Epidermal melanocyte (primary cell): ENCODE measurements around the gene CCDC141.
"Not testable (repeated sequence)": the region's sequence is repeated elsewhere in the genome, so short reads cannot be mapped to it uniquely, and the experiment has no call there.

ENCODE experiments used
- DNase-seq: peaks from one replicate; pipeline ENCODE4 v3.0.0; 2011; ENCODE audit warnings: low spot score; ENCODE audit not compliant: insufficient read length

Gene CCDC141, protein sequence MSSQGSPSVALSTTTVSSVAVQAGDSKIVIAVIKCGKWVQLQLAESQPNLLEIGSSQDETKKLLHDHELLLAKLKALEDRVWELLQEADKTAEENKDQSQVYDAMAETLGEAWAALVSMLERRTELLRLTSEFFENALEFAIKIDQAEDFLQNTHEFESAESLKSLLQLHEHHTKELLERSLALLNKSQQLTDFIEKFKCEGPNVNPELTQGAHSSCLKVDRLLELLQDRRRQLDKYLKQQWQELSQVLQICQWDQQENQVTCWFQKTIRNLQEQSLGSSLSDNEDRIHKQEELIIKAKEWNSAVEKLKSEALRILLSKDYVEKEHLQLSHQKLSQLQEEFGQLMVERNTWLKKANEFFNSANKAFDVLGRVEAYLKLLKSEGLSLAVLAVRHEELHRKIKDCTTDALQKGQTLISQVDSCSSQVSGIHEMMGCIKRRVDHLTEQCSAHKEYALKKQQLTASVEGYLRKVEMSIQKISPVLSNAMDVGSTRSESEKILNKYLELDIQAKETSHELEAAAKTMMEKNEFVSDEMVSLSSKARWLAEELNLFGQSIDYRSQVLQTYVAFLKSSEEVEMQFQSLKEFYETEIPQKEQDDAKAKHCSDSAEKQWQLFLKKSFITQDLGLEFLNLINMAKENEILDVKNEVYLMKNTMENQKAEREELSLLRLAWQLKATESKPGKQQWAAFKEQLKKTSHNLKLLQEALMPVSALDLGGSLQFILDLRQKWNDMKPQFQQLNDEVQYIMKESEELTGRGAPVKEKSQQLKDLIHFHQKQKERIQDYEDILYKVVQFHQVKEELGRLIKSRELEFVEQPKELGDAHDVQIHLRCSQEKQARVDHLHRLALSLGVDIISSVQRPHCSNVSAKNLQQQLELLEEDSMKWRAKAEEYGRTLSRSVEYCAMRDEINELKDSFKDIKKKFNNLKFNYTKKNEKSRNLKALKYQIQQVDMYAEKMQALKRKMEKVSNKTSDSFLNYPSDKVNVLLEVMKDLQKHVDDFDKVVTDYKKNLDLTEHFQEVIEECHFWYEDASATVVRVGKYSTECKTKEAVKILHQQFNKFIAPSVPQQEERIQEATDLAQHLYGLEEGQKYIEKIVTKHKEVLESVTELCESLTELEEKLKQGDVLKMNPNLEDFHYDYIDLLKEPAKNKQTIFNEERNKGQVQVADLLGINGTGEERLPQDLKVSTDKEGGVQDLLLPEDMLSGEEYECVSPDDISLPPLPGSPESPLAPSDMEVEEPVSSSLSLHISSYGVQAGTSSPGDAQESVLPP (N-terminal part only)

DNA sequence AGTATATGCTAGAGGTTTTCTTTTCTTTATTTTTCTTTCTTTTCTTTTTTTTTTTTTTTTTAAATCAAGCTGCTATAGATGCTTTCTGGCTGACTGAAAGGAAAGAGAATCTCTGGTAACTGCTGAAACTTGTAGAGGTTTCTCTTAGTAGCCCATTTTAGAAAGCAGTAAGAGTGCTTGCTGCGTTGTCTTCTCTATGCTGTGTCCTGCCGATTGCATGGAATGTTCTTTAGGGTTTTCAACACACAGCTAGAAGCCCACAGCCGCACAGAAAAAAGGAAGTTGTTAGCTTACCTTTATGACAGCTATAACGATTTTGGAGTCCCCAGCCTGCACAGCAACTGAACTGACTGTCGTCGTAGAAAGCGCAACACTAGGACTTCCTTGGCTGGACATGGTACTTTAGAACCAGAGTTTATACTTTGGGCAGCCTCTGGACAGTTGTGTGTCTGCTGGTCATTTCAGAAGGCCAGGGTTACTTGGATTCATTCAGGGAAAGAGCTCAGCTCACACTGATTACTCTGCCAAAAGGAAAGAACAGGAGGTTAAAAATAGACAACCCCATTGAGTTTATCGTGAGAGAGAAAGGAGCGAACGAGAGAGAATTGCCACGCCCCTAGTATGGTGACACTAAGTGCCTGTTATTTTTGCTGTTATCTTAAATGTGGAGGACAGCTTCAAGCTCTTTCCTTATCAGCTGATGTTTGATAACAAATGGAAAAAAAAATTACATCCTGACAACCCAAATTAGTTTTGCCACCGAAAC is at the start of gene CCDC141:
CCDC141 (minus strand) TSS at position 592 of the 766 bp plus-strand sequence; CDS start at position 396, 196 bp downstream.
- DNase-seq, result no peak

DNA sequence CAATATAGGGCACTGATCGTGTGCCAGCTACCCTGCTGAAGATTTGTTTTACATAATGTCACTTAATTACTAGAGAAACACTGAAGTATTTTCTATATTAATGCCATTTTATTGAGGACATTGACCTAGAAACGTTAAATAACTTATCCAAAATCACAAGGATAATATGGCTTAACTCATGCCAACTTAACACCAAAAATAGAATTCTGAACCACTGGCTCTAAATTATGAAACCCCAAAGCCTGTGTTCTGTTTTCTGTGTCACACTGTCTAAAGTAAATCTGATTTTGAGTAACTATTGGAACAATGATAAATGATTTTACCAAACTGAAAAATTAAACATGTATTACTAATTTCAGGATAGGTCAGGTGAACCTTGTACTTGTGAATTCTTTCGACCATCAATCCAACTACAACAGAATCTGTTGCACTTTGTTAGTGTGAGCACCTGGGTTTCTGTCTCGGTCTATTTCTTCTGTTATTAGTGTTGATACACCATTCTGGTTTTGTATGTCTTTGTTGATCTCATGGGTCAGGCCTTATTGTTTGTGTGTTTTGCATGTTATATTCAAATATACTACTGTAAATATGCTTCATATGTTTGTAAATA is 48.2 kb upstream of the CCDC141 start:
- DNase-seq, result no peak

DNA sequence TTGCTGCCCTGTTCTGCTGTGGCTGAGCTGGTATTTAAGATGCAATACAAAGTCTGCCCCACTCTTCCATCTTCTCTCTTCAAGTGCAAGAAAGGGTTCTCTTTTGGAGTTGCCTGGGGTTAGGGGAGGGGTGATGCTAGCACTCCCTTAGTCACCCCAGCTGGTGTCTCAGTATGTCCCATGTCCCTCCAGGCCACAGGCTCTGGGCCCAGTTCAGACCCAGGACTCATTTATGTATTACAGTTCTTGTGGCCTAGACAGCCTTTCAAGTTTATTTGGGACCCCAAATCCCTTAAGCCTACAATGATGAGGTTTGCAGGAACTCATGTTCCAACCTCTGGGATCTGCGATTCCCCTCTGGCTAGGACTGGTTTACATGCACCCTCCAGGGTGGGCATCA is 47.2 kb upstream of the CCDC141 start:
- no peak for DNase-seq

DNA sequence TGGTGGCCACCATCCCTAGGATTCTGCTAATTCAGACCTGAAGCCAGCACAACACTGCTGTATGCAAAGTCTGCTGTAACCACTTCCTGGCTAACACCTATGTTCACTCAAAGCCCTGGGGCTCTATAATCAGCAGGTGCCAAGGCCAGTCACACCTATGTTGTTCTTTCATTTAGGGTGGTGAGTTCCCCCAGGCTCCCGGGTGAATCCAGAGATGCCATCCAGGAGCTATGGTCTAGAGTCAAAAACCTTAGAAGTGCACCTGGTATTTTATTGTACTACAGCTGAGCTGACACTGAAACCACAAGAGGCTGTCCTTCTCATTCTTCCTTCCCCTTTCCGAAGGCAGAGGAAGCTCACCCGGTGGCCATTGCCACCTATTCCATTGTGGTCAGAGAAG is 46.2 kb upstream of the CCDC141 start:
- no peak for DNase-seq

DNA sequence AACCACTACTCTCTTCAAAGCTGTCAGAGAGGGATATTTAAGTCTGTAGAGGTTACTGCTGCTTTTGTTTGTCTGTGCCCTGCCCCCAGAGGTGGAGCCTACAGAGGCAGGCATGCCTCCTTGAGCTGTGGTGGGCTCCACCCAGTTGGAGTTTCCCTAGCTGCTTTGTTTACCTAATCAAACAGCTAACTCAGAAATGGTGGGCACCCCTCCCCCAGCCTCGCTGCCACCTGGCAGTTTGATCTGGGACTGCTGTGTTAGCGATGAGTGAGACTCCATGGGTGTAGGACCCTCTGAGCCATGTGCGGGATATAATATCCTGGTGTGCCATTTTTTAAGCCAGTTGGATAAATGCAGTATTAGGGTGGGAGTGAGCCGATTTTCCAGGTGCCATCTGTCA is 43.0 kb upstream of the CCDC141 start:
- DNase-seq, result not testable (repeated sequence)

DNA sequence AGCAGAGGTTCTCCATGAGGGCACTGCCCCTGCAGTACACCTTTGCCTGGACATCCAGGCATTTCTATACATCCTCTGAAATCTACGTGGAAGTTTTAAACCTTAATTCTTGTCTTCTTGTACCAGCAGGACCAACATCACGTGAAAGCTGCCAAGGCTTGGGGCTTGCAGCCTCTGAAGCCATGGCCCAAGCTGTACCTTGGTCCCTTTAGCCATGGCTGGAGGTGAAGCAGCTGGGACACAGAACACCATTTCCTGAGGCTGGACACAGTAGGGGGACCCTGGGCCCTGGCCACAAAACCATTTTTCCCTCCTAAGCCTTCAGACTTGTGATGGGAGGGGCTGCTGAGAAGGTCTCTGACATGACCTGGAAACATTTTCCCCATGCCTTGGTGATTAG is 32.8 kb upstream of the CCDC141 start:
- DNase-seq, result no peak

DNA sequence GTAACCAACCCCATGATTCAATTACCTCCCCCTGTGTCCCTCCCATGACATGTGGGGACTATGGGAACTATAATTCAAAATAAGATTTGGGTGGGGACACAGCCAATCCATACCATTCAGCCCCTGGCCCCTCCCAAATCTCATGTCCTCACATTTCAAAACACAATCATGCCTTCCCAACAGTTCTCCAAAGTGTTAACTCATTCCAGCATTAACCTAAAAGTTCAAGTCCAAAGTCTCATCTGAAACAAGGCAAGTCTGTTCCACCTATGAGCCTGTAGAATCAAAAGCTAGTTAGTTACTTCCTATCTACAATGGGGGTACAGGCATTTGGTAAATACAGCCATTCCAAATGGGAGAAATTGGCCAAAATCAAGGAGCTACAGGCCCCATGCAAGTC is 32.0 kb upstream of the CCDC141 start:
- no peak for DNase-seq

DNA sequence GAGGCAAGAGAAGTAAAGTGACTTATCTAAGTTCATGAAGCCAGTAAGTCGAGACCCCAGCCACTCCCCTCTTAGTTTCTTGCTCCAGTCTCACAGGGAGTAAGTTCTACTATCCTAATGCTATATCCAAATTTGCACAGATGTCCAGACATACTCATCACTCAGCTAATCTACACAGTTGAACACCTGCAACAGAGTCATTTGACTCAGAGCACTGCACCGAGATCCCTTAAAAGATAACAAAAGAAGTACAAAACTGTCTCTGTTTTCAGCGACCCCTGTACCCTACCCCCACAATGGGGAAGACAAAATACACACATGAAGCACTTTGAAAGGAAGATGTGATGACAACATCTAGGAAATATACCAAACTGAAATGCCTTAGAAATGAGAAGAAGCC is 22.6 kb upstream of the CCDC141 start:
- DNase-seq, result no peak

DNA sequence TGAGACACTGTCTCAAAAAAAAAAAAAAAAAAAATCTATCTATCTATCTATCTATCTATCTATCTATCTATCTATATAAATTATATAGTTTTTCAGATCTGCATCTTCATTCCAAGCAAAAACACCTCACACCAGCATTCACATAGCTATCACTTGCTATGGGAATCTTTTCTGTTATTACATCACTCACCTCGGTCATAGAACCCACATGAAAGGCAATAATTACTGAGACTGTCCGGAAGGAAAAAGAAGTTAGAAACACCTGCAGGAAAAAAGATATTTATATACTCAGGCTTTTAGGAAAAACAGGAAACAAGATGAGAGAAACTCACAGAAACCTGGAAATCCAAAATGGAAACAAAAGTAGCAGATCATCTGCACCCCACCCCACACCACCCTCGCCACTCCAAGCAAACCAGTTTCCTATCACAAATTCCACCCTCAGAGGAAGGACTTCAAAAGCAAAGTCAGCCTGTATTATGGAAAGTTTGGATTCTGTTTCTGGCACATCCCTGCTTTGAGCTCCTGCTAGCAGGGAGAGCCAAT is 21.9 kb upstream of the CCDC141 start:
- no peak for DNase-seq

DNA sequence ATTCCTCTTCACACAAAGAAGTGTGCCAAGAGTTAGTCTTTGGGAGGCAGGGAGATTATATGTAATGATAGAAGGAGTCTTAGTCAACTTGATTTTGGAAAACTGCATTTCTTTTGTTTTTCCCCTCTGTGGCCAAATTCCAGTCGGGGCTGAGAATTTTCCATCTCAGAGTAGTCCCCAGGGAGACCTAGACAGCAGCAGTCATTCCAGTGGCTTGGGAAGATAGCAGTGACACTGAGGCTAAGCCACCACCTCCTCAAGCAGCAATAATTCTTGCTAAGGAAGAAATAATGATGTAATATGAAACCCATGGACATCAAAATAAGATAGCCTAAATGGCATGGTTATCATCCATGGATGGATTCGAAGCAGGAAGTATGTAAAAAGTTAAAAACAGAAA is 21.0 kb upstream of the CCDC141 start:
- DNase-seq, result no peak

DNA sequence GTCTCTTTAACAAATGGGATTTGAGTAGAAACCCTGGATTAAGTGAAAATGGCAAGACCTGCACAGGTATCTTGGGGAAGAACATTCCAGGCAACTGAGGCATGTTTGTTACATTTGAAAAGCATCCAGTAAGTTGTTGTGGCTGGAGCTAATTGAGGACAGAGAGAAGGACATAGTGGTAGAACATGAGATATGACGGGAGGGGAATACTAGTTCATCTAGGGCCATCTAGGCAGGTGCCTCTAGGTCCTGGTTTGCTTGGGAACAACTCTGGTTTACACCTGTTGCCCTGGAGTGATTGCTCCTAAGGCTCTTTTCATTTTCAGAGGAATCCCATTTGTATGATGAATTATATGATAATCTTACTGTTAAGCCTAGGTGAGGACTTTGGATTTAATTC is 19.7 kb upstream of the CCDC141 start:
- no peak for DNase-seq

DNA sequence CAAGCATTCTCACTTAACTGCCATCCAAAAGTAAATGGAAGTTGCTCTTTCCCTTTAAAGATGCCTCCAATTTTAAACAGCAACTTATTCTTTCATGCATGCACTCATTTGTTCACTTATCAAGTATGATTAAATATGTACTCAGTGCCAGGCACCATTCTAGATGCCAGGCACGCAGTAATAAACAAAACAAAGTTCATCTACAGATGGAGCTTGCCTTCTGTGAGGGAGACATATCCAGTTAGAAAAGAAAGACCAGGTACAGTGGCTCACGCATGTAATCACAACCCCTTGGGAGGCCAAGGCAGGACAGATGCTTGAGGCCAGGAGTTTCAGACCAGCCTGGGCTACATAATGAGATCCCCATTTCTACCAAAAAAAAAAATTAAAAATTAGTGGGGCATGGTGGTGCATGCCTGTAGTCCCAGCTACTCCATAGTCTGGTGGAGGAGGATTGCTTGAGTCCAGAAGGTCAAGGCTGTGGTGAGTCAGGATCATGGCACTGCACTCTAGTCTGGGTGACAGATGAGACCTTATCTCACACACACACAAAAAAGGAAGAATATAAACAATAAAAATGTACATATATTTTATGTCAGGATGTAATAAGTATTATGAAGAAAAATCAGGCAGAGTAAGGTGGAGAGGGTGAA is 19.2 kb upstream of the CCDC141 start:
- DNase-seq, result no peak

DNA sequence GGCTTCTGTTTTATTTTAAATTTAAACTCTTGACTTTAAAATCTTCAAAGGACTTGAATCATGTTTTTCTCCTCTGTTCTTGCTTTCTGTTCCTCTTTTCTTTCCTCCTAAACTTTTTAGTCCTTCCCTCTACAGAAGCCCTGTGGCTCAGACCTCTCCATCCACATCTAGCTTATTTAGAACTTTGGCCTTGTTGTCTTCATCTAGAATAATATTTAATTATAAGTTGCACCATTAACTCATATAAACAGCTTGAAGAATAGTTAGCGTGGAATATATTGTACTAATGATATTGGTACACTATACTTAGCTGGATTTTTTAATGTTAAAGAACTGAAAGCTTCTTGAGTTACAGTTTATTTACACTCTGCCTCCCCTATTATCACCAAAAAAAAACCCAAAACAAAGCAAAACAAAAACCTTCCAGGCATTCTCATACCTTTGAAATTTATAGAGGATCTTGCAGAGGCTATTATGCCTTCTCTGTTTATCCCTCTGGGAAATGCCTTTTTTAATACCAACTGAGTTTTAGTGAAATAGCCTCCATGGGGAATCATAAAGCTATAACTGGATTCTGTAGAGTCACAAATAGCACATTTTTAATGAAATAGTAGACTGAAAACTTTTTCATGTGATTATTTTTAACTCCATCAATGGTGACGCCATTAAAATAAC is 9.2 kb upstream of the CCDC141 start:
- no peak for DNase-seq

DNA sequence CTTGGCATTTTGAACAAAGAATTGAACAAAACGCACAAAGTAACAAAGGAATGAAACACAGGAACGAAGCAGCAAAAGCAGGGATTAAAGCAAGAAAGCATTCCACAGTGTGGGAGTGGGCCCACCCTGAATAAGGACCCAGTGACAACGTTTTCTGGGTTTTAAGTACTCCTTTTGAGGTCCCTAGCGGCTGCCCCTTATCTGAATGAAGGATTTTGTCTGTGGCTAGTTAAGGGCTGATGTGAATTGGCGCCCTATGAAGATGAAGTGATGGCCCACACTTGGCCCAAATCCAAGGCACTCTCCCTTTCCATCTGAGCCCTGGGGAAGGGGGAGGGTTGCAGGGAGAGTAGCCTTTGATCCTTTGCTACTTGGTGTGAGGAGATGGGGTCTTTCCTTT is 7.8 kb upstream of the CCDC141 start:
- DNase-seq, result no peak

DNA sequence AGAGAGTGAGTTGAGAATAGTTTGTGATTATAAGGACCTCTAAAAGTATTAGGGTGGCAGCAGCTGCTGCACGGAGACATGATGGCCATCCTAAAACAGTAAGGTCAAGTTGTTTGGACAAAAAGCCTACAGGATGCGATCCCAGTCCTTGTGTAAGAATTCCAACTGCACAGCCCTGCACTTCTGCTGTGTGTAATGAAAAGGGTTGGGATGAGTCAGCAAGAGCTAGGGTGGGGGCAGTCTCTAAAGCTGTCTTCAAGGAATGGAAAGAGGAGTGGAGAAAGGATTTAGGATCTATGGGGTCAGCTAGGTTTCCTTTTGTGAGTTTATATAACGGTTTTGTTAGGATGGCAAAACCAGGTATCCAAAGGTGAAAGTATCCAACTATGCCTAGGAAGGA is 3.6 kb upstream of the CCDC141 start:
- DNase-seq, result not testable (repeated sequence)

DNA sequence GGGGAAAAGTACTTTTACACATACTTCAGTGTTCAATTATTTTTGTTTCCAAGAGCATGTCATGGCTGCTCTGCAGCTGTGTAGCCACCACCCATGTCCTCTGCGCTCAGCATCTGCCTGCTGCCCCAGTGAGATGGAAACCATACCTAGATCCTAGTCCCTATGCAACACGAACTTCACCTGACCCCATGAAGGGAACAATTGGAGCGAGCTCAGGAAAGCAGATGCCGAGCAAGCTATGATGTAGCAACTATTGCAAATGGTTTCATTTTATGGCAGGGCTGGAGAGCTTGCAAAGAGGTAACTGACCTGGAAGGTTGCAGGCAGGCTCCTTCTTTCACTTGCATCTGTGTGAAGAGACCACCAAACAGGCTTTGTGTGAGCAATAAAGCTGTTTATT is 1.3 kb upstream of the CCDC141 start:
- DNase-seq, result no peak

DNA sequence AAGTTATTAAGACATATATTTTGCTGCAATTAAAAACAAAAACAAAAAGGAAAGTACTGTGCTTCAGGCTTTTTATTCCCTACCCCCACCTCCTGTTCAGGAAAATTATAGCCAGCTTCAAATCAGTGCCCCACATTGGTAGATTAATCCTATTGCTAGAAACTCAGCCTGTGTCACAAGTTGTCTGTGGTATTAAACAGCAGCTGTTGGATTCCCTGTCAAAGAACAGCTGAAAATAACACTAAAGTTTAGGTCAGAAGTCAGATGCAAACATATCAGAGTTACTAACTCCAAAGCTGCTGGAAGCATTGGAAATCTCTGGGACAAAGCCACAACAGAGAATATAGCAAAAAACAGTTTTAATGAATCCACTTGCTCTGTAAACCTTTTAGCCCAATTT is 818 bp upstream of the CCDC141 start:
- no peak for DNase-seq

DNA sequence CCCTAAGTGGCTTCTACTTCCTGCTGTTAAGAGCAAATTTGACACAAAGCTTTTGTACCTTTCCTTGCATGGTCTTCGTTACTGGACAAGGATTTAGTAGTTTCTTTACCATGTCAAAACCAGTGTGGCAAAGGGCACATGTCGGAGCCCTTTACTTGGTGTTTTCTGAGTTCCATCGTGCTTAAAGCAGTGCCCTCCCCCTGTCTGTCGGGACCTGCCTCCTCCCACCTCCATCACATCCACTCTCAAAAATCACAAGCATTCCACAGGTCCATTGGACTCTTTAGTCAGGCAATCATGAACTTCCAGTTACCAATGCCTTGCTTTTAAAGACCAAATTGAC is 763 bp downstream of the CCDC141 start:
- DNase-seq, result no peak

DNA sequence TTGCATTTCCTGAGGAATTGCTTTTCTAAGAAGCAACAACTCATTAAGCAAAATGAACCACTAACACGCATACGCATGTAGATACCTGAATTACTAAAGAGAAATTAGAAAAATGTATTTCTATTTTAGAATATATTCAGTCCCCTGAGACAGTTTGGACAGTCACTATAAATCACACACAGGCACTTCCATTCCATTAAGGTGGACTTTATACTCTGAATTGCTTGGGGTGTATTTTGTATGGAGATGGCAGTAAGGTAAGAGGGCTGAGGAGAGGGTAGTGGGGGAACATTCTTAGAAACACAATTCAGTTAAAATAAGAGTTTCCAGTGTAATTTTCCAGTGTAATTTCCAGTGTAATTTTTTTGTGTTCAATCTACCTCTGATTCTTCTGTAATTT is 1.8 kb downstream of the CCDC141 start:
- no peak for DNase-seq
